IPS-20b (cell line): ENCODE results near the gene HDGFL3.
A peak's percentile ranks its signal among the peaks of the same experiment; 100 is the strongest.

ENCODE experiments used
- H3K27ac ChIP-seq: one replicate; pipeline ENCODE4 v1.5.1; 2013; ENCODE audit warnings: low read length
- H3K27me3 ChIP-seq: 2 replicates; pipeline ENCODE4 v1.6.1; 2013; ENCODE audit warnings: mild to moderate bottlenecking, low read length, inconsistent platforms; ENCODE audit not compliant: insufficient read depth
- H3K36me3 ChIP-seq: 2 replicates; pipeline ENCODE4 v1.6.1; 2013; ENCODE audit warnings: low read depth, mild to moderate bottlenecking, inconsistent platforms, low read length, moderate library complexity; ENCODE audit not compliant: insufficient read depth
- H3K4me1 ChIP-seq: 2 replicates; pipeline ENCODE4 v1.6.1; 2013; ENCODE audit warnings: mild to moderate bottlenecking, control low read depth, inconsistent platforms, low read length, moderate library complexity; ENCODE audit not compliant: insufficient read depth
- H3K4me3 ChIP-seq: 2 replicates; pipeline ENCODE4 v1.5.1; 2013; ENCODE audit warnings: mild to moderate bottlenecking, low read length, inconsistent platforms
- H3K9ac ChIP-seq: 2 replicates; pipeline ENCODE4 v1.6.1; 2013; ENCODE audit warnings: low read depth, mild to moderate bottlenecking, inconsistent platforms, low read length, moderate library complexity
- H3K9me3 ChIP-seq: 2 replicates; pipeline ENCODE4 v1.6.1; 2013; ENCODE audit warnings: mild to moderate bottlenecking, low read depth, low read length, inconsistent platforms; ENCODE audit not compliant: insufficient read depth

HDGFL3 gene

GRCh38 chr15:83209333-83209732, 1.7 kb upstream of the HDGFL3 start:
- Histone ChIP-seq H3K4me1 (peaks cover 26% of the 10 kb centered on the region), H3K4me3 (no peak overlapping the region), H3K27ac (no peak overlapping the region), H3K9me3 (no peaks in the 10 kb centered on the region), H3K36me3 (no peaks in the 10 kb centered on the region), H3K9ac (peak overlapping the region; percentile 86; the same call in 1 of the 2 replicates), H3K27me3 (no peaks in the 10 kb centered on the region)

- Histone ChIP-seq H3K4me3 (peak overlapping the region; percentile 57), H3K9ac (peak overlapping the region; percentile 86; the same call in 1 of the 2 replicates), H3K27ac (peak overlapping the region; percentile 34), H3K27me3 (no peaks in the 10 kb centered on the region), H3K9me3 (no peaks in the 10 kb centered on the region), H3K4me1 (peaks cover 26% of the 10 kb centered on the region), H3K36me3 (no peaks in the 10 kb centered on the region)
Observed at GRCh38 chr15:83208367-83208661, 691 bp upstream of the HDGFL3 start.

DNA sequence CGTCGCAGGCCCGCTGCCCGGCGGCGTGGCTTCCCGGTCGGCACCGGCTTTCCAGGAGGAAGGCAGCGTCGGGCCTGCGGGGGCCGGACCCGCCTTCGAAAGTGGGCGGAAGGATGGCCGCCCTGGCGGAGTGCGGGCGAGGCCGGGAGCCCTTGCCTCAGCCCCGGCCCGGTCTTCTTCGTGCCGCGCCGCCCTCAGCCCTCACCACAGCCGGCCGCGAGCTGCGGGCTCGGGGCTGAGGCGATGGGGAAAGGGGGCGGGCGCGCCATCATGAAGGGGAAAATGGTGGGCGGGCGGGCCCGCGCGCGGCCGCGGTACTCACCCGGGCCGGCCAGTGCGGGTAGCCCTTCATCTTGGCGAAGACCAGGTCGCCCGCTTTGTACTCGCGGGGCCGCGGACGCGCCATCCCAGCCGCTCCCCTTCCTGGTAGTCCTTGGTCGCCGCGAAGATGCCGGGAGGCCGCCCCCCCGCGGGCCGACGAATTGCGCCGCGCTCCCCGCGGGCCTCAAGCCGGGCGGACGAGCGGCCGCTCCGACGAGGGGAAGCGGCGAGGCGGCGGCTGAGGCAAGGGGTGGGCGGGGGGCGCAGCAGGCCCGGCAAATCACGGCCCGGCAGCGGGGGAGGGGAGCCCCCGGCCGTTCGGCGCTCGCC, 489 bp downstream of the HDGFL3 start:
- peak overlapping the region; percentile 72 for H3K27ac ChIP-seq

DNA sequence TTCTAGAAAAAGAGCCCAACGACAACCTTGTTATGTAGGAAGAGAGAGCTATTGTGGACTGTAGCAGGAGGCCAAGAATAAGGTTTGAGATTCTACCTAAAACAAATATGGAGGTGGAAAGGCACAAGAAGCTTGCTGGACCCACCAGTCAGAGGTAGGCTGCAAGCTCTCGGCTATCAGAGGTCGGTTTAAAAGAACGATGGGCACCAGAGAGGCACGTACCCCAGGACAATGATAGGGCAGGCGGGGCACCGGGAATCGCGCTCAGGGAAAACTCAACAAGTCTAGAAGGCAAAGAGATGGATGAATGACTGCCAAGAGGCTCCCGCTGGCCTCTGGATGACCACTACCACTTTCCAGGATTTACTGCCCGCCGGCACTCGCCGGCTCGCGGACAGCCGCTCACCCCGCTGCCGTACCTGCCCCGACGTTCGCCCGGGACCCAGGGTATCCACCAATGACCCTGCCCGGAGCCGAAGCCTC, 1.1 kb downstream of the HDGFL3 start:
- H3K4me1 ChIP-seq = peaks cover 29% of the 10 kb centered on the region
- H3K27ac ChIP-seq = peak overlapping the region; percentile 72
- H3K27me3 ChIP-seq = no peaks in the 10 kb centered on the region
- peak overlapping the region; percentile 89; the same call in 1 of the 2 replicates for H3K9ac ChIP-seq
- H3K36me3 ChIP-seq = no peaks in the 10 kb centered on the region
- H3K4me3 ChIP-seq = peak overlapping the region; percentile 96
- H3K9me3 ChIP-seq = no peaks in the 10 kb centered on the region

More for the DNA sequence above, 489 bp downstream of the HDGFL3 start:
- Histone ChIP-seq H3K9me3 (no peaks in the 10 kb centered on the region), H3K36me3 (no peaks in the 10 kb centered on the region), H3K27me3 (no peaks in the 10 kb centered on the region), H3K9ac (peak overlapping the region; percentile 89; the same call in 1 of the 2 replicates), H3K4me3 (peak overlapping the region; percentile 96), H3K4me1 (peaks cover 29% of the 10 kb centered on the region)

- Histone ChIP-seq H3K27me3 (no peaks in the 10 kb centered on the region), H3K36me3 (no peaks in the 10 kb centered on the region), H3K27ac (no peak overlapping the region), H3K9me3 (no peaks in the 10 kb centered on the region), H3K4me3 (peak overlapping the region; percentile 96), H3K4me1 (peaks cover 29% of the 10 kb centered on the region), H3K9ac (peak overlapping the region; percentile 89; the same call in 1 of the 2 replicates)
Observed at GRCh38 chr15:83205725-83206324, 1.8 kb downstream of the HDGFL3 start.

DNA sequence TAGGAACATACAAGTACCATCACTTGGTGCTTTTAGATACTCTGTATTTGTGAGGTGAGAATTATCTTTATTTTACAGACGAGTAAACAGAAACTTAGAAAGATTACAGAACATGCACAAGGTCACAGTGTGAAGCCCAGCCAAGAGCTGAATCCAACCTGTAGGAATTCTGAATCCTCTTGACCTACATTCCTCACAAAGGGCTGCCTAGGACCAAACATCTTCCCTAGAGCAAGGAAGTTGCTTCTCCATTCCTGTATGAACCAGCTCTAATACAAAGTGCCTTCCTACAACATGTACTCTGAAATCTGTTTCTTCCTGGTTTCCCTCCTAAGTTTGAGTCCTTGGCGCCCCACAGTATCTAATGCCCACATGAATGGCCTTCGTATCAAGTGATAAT, 2.9 kb downstream of the HDGFL3 start:
- Histone ChIP-seq H3K27me3 (no peaks in the 10 kb centered on the region), H3K9ac (peak overlapping the region; percentile 89; the same call in 1 of the 2 replicates), H3K9me3 (no peaks in the 10 kb centered on the region), H3K4me1 (peaks cover 29% of the 10 kb centered on the region), H3K36me3 (no peaks in the 10 kb centered on the region), H3K27ac (no peak overlapping the region), H3K4me3 (peak overlapping the region; percentile 96)

DNA sequence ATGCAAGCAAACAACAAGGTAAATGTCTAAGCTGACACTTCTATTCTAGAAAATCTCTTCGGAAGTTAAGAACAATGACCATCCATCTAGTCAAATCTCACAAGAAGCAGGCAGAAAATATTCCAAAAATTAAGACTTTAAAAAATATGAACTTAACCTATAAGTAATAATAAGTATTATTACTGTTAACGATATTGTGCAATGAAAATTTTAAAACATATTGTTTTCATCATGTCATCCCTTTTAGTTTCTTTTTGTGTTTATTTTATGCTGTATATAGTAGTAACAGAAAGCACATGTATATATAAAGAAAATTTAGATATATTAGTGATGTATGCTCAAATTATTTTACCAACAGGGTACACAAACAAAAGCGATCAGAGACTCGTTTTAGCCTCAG, 4.1 kb downstream of the HDGFL3 start:
- Histone ChIP-seq H3K36me3 (no peaks in the 10 kb centered on the region), H3K4me1 (peaks cover 19% of the 10 kb centered on the region), H3K9me3 (no peaks in the 10 kb centered on the region), H3K4me3 (no peak overlapping the region), H3K9ac (no peak overlapping the region), H3K27ac (no peak overlapping the region), H3K27me3 (no peaks in the 10 kb centered on the region)

GRCh38 chr15:83200589-83200988, 7.0 kb downstream of the HDGFL3 start:
- Histone ChIP-seq H3K9ac (no peak overlapping the region), H3K27ac (no peak overlapping the region), H3K27me3 (no peaks in the 10 kb centered on the region), H3K9me3 (no peaks in the 10 kb centered on the region), H3K4me1 (peaks cover 18% of the 10 kb centered on the region), H3K36me3 (no peaks in the 10 kb centered on the region), H3K4me3 (no peak overlapping the region)

GRCh38 chr15:83200162-83200561, 7.5 kb downstream of the HDGFL3 start:
- Histone ChIP-seq H3K27ac (no peak overlapping the region), H3K9ac (no peak overlapping the region), H3K27me3 (no peaks in the 10 kb centered on the region), H3K4me1 (peaks cover 19% of the 10 kb centered on the region; the same call in 1 of the 2 replicates), H3K36me3 (no peaks in the 10 kb centered on the region), H3K4me3 (no peak overlapping the region), H3K9me3 (no peaks in the 10 kb centered on the region)

- no peaks in the 10 kb centered on the region for H3K27me3 ChIP-seq
- no peaks in the 10 kb centered on the region for H3K9me3 ChIP-seq
- H3K36me3 ChIP-seq = no peaks in the 10 kb centered on the region
- H3K4me3 ChIP-seq = no peak overlapping the region
- no peak overlapping the region for H3K27ac ChIP-seq
- H3K9ac ChIP-seq = no peak overlapping the region
- H3K4me1 ChIP-seq = peaks cover 17% of the 10 kb centered on the region; the same call in 1 of the 2 replicates
Observed at GRCh38 chr15:83199288-83199687, 8.3 kb downstream of the HDGFL3 start.

DNA sequence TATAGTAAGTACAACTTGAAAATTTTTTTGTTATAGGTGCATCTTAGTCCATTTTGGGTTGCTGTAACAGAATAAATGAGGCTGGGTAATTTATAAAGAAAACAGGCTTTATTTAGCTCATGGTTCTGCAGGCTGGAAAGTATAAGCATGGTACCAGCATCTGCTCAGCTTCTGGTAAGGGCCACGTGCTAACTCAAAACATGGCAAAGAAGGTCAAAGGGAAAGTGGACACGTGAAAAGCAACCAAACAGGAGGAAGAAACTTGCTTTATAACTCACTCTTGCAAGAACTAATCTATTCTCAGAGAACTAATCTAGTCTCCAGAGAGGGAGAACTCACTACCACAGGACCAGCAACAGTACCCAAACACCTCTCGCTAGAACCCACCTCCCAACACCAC, 9.1 kb downstream of the HDGFL3 start:
- no peaks in the 10 kb centered on the region for H3K27me3 ChIP-seq
- H3K27ac ChIP-seq = no peak overlapping the region
- no peaks in the 10 kb centered on the region for H3K36me3 ChIP-seq
- no peak overlapping the region for H3K4me3 ChIP-seq
- no peak overlapping the region for H3K9ac ChIP-seq
- peaks cover 21% of the 10 kb centered on the region; the same call in 1 of the 2 replicates for H3K4me1 ChIP-seq
- H3K9me3 ChIP-seq = no peaks in the 10 kb centered on the region

DNA sequence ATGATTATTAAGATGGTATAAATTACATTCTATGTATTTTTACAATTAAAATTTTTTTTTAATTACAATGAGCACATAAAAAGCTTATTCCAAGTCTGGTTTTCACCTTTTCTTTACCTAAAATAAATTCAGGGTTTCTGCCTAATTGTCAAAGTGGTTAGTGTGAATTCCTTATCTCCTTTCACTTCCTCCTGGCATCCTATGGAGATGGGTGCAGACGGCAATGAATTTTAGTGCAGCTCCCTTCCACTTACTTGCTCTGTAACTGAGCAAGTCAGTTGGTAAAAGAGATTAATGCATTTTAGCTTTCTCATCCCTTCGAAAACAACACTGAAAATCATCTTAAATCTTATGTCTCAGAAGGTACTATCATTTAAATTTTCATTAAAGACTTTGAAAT, 13.1 kb downstream of the HDGFL3 start:
- Histone ChIP-seq H3K4me3 (no peak overlapping the region), H3K4me1 (peaks cover 21% of the 10 kb centered on the region), H3K9ac (no peak overlapping the region), H3K27ac (no peak overlapping the region), H3K36me3 (no peaks in the 10 kb centered on the region; the same call in 1 of the 2 replicates), H3K27me3 (no peaks in the 10 kb centered on the region), H3K9me3 (no peaks in the 10 kb centered on the region)
